PC-3 (cell line): ENCODE data around the gene ZFYVE19.

Experiments
- EZH2phosphoT487 ChIP-seq: fragments of 300-600 bp; sonication (generic); IDR thresholded peaks from 2 replicates; pipeline ENCODE4 v1.6.1; 2018; ENCODE audit warnings: mild to moderate bottlenecking, antibody characterized with exemption, low read length, borderline replicate concordance
- TF ChIP-seq, protein P1 (sequence below): fragments of 300-600 bp; sonication (generic); conservative IDR thresholded peaks from 2 replicates; pipeline ENCODE4 v1.5.1; 2017; ENCODE audit warnings: antibody characterized with exemption, low read depth, mild to moderate bottlenecking, low read length

DNA sequence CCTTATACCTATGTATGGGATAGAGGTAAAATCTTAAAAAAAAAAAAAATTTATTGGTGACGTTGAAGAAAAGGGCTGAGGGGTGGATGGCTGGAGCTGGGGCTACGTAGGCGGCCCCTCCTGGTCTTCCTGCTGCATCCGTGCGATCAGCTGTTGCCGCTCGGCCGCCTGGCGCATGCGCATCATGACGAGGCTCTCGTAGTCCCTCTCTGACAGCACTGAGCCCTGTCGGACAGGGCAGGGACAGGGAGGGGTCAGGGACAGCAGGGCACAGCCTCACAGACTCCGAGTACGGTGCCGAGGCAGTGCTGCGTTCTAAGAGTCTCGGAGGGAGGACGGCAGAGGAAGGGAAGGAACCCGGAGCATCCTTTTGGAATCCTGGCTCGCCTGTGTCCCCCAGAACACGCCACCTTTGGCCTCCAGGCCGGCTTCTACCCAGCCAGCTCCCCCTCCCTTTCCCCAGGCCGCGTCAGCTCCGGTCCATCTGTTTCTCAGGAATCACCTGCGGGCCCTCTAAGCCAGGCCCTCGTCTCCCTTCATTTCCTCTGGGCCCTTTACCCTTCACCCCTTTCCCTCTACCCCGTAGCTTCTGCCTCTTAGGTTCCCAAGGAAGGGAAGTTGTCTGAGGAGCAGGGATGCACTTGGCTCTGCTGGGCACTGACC is 38.9 kb upstream of the ZFYVE19 start:
- TF ChIP-seq, protein P1, sequence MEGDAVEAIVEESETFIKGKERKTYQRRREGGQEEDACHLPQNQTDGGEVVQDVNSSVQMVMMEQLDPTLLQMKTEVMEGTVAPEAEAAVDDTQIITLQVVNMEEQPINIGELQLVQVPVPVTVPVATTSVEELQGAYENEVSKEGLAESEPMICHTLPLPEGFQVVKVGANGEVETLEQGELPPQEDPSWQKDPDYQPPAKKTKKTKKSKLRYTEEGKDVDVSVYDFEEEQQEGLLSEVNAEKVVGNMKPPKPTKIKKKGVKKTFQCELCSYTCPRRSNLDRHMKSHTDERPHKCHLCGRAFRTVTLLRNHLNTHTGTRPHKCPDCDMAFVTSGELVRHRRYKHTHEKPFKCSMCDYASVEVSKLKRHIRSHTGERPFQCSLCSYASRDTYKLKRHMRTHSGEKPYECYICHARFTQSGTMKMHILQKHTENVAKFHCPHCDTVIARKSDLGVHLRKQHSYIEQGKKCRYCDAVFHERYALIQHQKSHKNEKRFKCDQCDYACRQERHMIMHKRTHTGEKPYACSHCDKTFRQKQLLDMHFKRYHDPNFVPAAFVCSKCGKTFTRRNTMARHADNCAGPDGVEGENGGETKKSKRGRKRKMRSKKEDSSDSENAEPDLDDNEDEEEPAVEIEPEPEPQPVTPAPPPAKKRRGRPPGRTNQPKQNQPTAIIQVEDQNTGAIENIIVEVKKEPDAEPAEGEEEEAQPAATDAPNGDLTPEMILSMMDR = no peak
- TF ChIP-seq EZH2phosphoT487 = no peak
